Rectal smooth muscle tissue (tissue), 1 donor: Measurements from ENCODE around the gene LRRN3.

Experiments
- H3K27ac ChIP-seq: one replicate; pipeline ENCODE4 v1.7.0; 2013; ENCODE audit warnings: low read depth, low read length, inconsistent platforms
- H3K27me3 ChIP-seq: one replicate; pipeline ENCODE4 v1.7.0; 2013; ENCODE audit warnings: low read length; ENCODE audit not compliant: control insufficient read depth, insufficient read depth
- H3K36me3 ChIP-seq: one replicate; pipeline ENCODE4 v1.7.0; 2013; ENCODE audit warnings: low read length; ENCODE audit not compliant: control insufficient read depth, insufficient read depth
- H3K4me1 ChIP-seq: one replicate; pipeline ENCODE4 v1.7.0; 2013; ENCODE audit warnings: low read length; ENCODE audit not compliant: control insufficient read depth, insufficient read depth
- H3K4me3 ChIP-seq: one replicate; pipeline ENCODE4 v1.7.0; 2013; ENCODE audit warnings: low read length
- H3K9ac ChIP-seq: one replicate; pipeline ENCODE4 v1.7.0; 2013; ENCODE audit warnings: low read length

Gene LRRN3

DNA sequence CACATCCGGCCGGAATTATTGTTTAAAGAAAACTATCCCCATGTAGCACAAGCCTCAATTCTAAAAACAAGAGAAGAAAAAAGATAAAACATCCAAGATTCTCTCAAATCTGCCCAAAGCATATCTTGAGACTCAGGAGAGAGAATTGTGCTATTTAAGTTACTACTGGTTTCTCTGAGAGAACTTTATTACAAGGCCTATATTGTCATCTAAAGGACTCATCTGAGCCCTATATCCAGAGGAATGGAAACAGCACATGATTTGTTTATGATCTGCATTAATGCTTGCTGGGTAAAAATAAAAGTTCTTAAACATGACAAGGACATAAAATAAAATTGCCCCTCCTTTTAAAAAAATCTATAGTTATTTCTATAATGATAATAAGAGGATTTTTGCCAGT lies 25.0 kb downstream of the LRRN3 start:
- no peak overlapping the region for H3K27ac ChIP-seq
- no peaks in the 10 kb centered on the region for H3K27me3 ChIP-seq
- H3K9ac ChIP-seq: no peak overlapping the region
- H3K4me1 ChIP-seq: no peaks in the 10 kb centered on the region
- no peak overlapping the region for H3K4me3 ChIP-seq
- no peaks in the 10 kb centered on the region for H3K36me3 ChIP-seq

DNA sequence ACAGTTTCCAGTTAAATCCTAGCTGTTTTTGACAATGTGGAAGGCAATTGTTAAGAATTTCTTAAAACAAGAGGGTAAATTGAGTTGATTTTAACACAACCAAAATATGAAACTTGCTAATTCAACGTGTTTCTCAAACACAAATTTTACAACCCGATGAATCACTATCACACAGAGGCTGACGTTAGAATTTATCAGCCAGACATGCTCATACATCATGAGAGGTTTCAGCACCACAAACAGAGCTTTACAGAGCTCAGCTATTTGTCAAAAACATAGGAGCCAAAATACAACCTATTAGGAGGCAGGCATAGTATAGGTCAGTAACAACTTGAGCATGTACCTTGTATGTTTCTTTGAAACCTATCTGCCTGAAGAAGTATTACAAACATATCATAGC lies 36.1 kb downstream of the LRRN3 start:
- Histone ChIP-seq H3K27ac (no peak overlapping the region), H3K36me3 (no peaks in the 10 kb centered on the region), H3K9ac (no peak overlapping the region), H3K4me1 (peaks cover 2% of the 10 kb centered on the region), H3K27me3 (no peaks in the 10 kb centered on the region), H3K4me3 (no peak overlapping the region)

DNA sequence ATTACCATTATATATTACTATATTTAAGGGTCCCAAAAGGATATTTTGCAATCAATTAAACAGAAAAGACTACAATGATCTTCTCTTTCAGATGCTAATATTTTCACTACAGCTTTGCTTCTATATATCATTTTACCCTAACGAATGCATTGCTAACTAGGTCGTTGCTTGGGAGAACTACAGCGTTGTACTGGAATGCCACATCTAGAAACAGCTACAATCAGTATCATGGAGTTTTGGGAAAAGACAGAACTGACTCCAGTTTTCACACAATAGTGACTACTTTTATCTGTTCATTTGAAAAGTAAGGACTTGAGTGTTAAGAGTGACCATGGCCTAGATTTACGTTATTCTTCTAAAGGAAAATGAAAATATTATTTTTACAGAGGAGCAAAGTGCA lies 38.5 kb downstream of the LRRN3 start:
- no peak overlapping the region for H3K4me3 ChIP-seq
- H3K36me3 ChIP-seq: no peaks in the 10 kb centered on the region
- H3K9ac ChIP-seq: no peak overlapping the region
- no peaks in the 10 kb centered on the region for H3K27me3 ChIP-seq
- peaks cover 2% of the 10 kb centered on the region for H3K4me1 ChIP-seq
- H3K27ac ChIP-seq: no peak overlapping the region

DNA sequence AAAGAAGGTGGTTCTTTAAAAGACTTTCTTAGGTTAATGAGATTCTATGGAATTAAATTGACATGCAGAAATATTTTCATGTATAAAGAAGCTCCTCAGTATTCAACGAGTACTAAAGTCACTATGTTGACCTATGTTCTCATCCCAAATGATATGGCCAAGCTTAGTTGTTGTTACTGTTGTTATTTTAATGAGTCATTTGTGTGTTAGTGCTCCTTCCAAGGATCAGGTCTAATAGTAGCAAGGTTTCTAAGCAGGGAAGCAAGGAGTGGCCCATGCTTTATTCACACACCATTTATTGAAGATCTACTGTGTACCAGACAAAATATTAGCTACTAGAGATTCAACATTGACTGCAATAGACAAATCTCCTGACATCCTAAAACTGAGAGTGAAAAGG lies 41.9 kb downstream of the LRRN3 start:
- H3K27ac ChIP-seq: no peak overlapping the region
- H3K4me3 ChIP-seq: no peak overlapping the region
- H3K36me3 ChIP-seq: no peaks in the 10 kb centered on the region
- H3K4me1 ChIP-seq: no peaks in the 10 kb centered on the region
- H3K27me3 ChIP-seq: no peaks in the 10 kb centered on the region
- no peak overlapping the region for H3K9ac ChIP-seq

DNA sequence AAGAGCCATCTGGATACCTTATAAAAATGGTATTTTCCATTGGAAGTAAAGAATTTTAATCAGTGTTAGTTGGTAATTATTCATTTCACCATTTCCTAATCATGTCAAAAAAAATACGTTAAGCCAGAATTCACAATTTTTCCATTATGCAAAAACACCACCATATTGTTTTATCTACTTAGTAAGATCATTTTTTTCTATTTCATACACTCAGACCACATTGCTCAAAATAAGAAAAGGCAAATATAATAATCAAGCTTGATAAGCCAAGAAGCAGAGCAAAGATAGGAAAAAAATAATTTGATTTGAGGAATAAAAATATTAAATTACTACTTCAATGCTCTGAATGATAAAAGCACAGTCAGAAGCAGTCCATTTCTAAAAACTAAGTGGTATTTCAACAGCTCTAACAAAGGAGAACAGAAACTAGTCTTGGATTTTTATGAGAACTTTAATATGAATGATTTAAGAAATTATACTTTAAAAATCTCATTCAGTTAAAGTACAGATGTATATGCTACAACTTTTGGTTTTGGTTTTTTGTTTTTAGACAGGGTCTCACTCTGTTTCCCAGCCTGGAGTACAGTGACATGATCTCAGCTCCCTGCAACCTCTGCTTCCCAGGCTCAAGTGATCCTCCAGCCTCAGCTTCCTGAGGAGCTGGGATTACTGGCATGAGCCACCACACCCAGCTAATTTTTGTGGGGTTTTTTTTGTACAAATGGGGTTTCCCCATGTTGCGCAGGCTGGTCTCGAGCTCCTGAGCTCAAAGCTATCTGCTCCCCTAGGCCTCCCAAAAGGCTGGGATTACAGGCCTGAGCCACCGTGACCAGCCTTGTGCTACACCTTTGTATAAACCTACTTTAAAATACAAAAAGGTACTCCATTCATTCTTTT lies 46.6 kb downstream of the LRRN3 start:
- Histone ChIP-seq H3K4me3 (no peak overlapping the region), H3K36me3 (no peaks in the 10 kb centered on the region), H3K27ac (no peak overlapping the region), H3K4me1 (no peaks in the 10 kb centered on the region), H3K9ac (no peak overlapping the region), H3K27me3 (no peaks in the 10 kb centered on the region)

DNA sequence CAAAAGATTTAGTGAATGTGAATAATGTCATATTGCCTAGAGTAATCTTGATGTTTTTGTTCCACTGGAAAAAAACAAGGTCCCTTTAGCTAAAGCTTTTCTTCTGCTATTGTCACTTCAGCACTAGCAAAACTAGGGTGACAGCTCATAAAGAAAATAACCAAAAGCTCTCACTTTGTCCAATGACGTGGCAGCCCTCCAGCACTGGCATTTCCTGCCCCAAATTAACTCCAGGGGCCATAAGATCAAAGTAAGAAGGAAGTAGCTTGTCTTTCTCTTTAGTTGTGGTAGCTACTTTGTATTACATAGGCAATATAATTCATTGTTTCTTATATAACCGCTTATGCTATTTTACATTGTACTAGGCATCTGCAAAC lies 47.3 kb downstream of the LRRN3 start:
- Histone ChIP-seq H3K9ac (no peak overlapping the region), H3K36me3 (no peaks in the 10 kb centered on the region), H3K4me1 (no peaks in the 10 kb centered on the region), H3K4me3 (no peak overlapping the region), H3K27me3 (no peaks in the 10 kb centered on the region), H3K27ac (no peak overlapping the region)

DNA sequence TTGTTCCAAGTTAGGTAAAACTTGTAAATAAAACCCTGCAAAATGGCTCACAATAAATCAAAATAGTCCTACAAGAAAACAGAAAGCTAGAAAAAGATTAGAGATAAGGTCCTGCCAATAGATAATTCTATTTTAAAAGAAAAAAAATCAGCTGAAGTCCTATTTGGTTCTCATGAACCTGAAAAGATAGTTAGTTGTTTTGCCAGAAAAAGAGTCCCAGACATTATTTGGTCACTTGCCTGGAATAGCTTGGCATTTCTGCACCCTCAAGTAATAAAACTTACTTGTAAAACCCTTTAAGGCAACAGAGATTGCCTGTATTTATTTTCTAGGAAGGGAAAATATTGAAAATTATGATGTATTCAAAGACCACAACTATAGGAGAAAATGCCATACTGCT lies 47.7 kb downstream of the LRRN3 start:
- Histone ChIP-seq H3K36me3 (no peaks in the 10 kb centered on the region), H3K27me3 (no peaks in the 10 kb centered on the region), H3K9ac (no peak overlapping the region), H3K4me3 (no peak overlapping the region), H3K27ac (no peak overlapping the region), H3K4me1 (no peaks in the 10 kb centered on the region)

DNA sequence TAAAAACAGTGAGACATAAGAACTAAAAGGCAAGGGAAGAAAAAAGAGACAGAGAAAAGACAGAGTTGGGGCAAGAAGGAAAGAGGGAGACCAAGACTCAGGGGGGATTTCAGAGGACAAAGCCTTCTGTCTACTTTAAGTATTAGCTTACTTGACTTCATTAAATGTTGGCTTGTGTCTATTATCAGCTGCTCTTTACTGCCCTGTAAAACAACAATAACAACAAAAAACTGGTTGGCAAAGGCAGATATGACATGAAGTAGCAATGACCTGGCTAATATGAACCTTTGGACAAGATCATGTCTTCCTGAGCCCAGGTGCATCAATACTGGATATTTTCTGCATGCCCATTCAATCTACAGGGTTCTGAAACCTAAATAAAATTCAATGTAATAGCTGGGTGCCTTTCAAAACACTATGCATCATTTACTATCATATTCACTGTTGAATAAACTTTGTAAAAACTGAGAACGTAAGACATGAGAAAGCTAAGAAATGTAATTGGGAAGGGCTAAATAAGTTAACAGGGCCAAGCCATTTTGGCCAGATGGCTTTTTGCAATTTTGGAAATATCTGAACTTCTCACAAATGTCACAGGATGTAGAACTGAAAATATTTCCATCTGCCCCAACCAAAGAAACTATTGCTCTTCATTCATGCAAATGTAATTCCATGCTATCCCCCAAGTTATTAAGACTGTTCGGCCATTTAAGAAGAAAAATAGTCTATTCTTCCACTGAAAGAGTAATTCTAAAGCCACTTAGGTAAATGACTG lies 49.4 kb downstream of the LRRN3 start:
- Histone ChIP-seq H3K36me3 (no peaks in the 10 kb centered on the region), H3K27ac (no peak overlapping the region), H3K4me1 (no peaks in the 10 kb centered on the region), H3K27me3 (no peaks in the 10 kb centered on the region), H3K9ac (no peak overlapping the region), H3K4me3 (no peak overlapping the region)

DNA sequence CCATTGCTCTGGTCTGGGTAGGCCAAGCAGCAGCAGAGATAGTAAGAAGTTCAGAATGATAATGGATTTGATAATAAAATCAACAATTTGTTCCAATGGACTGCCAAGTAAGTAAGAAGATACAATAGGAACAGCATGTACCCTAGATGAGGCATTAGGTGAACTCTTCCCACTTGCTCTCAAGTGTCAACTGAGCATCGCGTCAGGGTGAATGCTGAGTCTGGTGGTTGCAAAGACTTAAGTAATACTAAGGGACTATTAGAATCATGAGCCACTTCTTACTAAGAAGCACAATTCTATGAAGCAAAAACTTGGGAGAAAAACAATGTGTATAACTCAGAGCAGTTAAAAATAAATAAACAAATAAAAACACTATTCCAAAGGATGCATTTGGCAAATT lies 54.5 kb downstream of the LRRN3 start:
- no peaks in the 10 kb centered on the region for H3K4me1 ChIP-seq

DNA sequence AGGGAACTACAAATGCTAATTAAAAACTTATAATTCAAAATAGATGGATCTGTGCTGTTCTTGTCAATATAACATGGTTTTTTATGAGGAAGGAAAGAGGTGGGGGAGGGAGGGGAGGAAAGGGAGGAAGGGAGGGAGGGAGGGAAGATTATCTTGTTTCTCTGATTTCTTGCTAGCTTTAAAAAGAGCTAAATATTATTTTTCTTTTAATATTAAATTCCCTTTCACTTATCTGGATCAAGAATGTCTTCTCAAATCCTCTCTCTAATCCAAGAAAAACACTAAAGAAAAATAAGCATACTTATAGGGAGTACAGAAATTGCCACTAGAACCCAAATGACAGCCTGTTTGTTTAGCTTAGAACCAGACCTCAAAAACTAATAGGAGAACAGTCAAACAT lies 55.2 kb downstream of the LRRN3 start:
- H3K4me3 ChIP-seq: no peak overlapping the region
- H3K27ac ChIP-seq: no peak overlapping the region
- no peaks in the 10 kb centered on the region for H3K4me1 ChIP-seq
- no peaks in the 10 kb centered on the region for H3K36me3 ChIP-seq
- no peaks in the 10 kb centered on the region for H3K27me3 ChIP-seq
- no peak overlapping the region for H3K9ac ChIP-seq

More for the DNA sequence above, 54.5 kb downstream of the LRRN3 start:
- no peaks in the 10 kb centered on the region for H3K27me3 ChIP-seq
- H3K4me3 ChIP-seq: no peak overlapping the region
- H3K36me3 ChIP-seq: no peaks in the 10 kb centered on the region
- no peak overlapping the region for H3K9ac ChIP-seq
- H3K27ac ChIP-seq: no peak overlapping the region

DNA sequence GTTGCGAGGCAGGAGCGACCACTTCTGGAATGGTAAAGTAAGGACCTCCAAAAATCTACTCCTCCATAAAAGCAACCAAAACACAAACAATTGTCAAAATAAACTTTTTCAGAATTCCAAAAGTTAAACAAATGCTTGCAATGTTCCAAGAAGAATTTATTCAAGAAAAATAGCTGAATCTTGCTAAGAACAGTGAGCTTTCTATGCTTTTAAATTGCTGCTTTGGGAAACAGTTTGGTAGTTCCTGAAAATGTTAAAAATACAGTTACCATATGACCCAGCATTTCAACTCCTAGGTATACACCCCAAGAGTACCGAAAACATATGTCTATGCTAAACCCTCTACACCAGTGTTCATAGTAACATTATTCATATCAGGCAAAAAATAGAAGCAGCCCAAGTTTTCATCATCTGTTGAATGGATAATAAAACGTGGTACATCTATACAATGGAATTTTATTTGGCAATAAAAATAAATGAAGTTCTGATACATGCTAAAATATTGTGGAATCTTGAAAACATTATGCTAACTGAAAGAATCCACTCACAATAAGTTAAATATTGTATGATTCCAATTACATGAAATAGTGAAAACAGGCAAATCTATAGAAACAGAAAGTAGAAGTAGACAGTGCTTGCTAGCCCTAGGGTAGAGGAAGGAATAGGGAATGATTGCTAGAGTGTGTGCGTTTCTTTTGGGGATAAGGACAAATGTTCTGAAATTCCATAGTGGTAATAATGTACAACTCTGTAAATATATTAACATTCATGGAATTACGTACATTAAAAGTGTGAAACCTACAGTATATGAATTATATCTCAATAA lies 57.0 kb downstream of the LRRN3 start:
- H3K4me1 ChIP-seq: no peaks in the 10 kb centered on the region

DNA sequence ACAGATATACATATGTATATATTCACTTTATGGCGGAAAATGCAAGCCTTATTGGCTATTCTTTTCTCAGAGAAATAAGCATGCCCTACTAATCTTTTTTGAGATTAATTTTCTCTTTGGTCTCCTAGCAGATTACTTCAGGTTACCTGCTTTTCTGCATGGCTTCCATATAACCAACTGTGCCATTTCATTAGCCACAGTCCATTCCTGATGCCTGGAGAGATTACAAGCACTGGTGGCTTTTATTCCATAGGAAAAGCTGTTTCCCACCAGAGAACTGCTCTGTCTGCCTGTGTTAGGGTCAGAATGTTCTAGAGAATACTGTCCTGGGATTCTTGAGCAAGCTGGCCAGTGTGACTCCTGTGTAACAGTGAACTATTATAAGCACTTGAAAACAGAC lies 59.8 kb downstream of the LRRN3 start:
- Histone ChIP-seq H3K27ac (no peak overlapping the region), H3K4me3 (no peak overlapping the region)

More for the DNA sequence above, 57.0 kb downstream of the LRRN3 start:
- Histone ChIP-seq H3K36me3 (no peaks in the 10 kb centered on the region), H3K9ac (no peak overlapping the region), H3K27ac (no peak overlapping the region), H3K27me3 (no peaks in the 10 kb centered on the region), H3K4me3 (no peak overlapping the region)

More for the DNA sequence above, 59.8 kb downstream of the LRRN3 start:
- Histone ChIP-seq H3K36me3 (no peaks in the 10 kb centered on the region), H3K9ac (no peak overlapping the region), H3K4me1 (no peaks in the 10 kb centered on the region), H3K27me3 (no peaks in the 10 kb centered on the region)
